ENCODE results near the gene LRP1B. TPM values are rescaled to one million over a fixed set of nuclear protein-coding genes. Genes with fewer than 3 reads are reported as not detected.

LRP1B gene
- total and polyA plus RNA-seq, 2 of the 8 experiments (the other 6 are each of a cell fraction or from before 2014, with no cell fraction given) = 0.03 TPM; not detected in 1

GRCh38 chr2:140657657-140658056 is 1473.2 kb downstream of the LRP1B start:
- no peaks in the 10 kb centered on the region for H3K23me2 ChIP-seq (ENCODE audit: low read depth, low read length)
- H3K4ac ChIP-seq (replicated peaks; ENCODE audit: insufficient read length, low read depth, low read length) = no peak overlapping the region
- no peak overlapping the region for H4K5ac ChIP-seq (ENCODE audit: insufficient read length, low read depth, low read length)
- no peak overlapping the region for H4K8ac ChIP-seq (ENCODE audit: extremely low read depth, insufficient read depth, low read length)
- H3K56ac ChIP-seq (replicated peaks; ENCODE audit: insufficient read length, low read depth, low read length) = no peak overlapping the region
- H3K4me3 ChIP-seq (ENCODE audit: extremely low read depth in 1 of 4, insufficient read depth in 2 of 4, low read depth in 3 of 4, low read length in 4 of 4) = no peak overlapping the region
- no peaks in the 10 kb centered on the region for H3K79me1 ChIP-seq (ENCODE audit: low read depth, low read length)
- no peak overlapping the region for H3K18ac ChIP-seq (ENCODE audit: extremely low read depth, low read length)
- 93% methylated on average over 2 of the region's 2 CpGs; no CpG with 5 or more reads in 1 of the 2 experiments for WGBS, 2 experiments (ENCODE audit: extremely low coverage in 1 of 2, insufficient coverage in 1 of 2, insufficient read length in 1 of 2, insufficient replicate concordance in 2 of 2, low coverage in 1 of 2, low lambda C conversion rate in 2 of 2, missing lambda C conversion rate in 1 of 2)
- H2BK15ac ChIP-seq (ENCODE audit: low read length) = no peak overlapping the region
- FAIRE-seq = no peak
- no peak overlapping the region for H3K27ac ChIP-seq (ENCODE audit: low read depth, low read length)
- H2BK20ac ChIP-seq (ENCODE audit: low read length) = no peak overlapping the region
- POLR2A ChIA-PET (ENCODE audit: partially characterized antibody) = no interaction called here
- no peak for DNase-seq (ENCODE audit: low read depth in 1 of 2, low spot score in 2 of 2)
- no peak overlapping the region for H2BK5ac ChIP-seq (ENCODE audit: low read depth, low read length)
- H2AK5ac ChIP-seq (ENCODE audit: low read depth, low read length) = no peak overlapping the region
- H3K27me3 ChIP-seq (replicated peaks in 1 of 4; ENCODE audit: control insufficient read depth in 3 of 4, extremely low read depth in 1 of 4, insufficient read depth in 3 of 4, low read length in 3 of 4) = no peaks in the 10 kb centered on the region
- H3K23ac ChIP-seq (ENCODE audit: insufficient read length) = no peak overlapping the region
- no peak overlapping the region for H2BK120ac ChIP-seq (replicated peaks; ENCODE audit: low read depth, low read length)
- no peak overlapping the region for H2AFZ ChIP-seq (ENCODE audit: low read length)
- H3K36me3 ChIP-seq (ENCODE audit: control insufficient read depth in 2 of 4, insufficient read depth in 4 of 4, low read length in 3 of 4) = no peaks in the 10 kb centered on the region
- no peak overlapping the region for H3K4me2 ChIP-seq (ENCODE audit: insufficient read depth in 1 of 2, low read depth in 2 of 2, low read length in 2 of 2)
- no peak overlapping the region for H4K91ac ChIP-seq (replicated peaks; ENCODE audit: insufficient read length, low read length)
- H2BK12ac ChIP-seq (ENCODE audit: low read depth, low read length) = no peak overlapping the region
- no peaks in the 10 kb centered on the region for H3K4me1 ChIP-seq (replicated peaks in 1 of 4; ENCODE audit: control insufficient read depth in 3 of 4, insufficient read depth in 4 of 4, low read length in 3 of 4)
- no peaks in the 10 kb centered on the region for H3K79me2 ChIP-seq (ENCODE audit: control insufficient read depth in 1 of 2, insufficient read depth in 2 of 2, low read length in 2 of 2)
- CTCF ChIA-PET (ENCODE audit: partially characterized antibody) = no interaction called here
- H3K14ac ChIP-seq (ENCODE audit: insufficient read length) = no peak overlapping the region
- no peak overlapping the region for H3K9ac ChIP-seq (replicated peaks in 1 of 4; ENCODE audit: extremely low read depth in 1 of 4, low read depth in 3 of 4, low read length in 3 of 4)
- no peaks in the 10 kb centered on the region for H3K9me3 ChIP-seq (ENCODE audit: insufficient read depth in 2 of 2, low read depth in 1 of 2, low read length in 1 of 2)
- no peaks in the 10 kb centered on the region for H4K20me1 ChIP-seq (replicated peaks in 1 of 2; ENCODE audit: control insufficient read depth in 1 of 2, insufficient read depth in 2 of 2, low read length in 2 of 2)
- no peak for TF ChIP-seq KDM1A (IDR thresholded peaks at IDR 0.05; ENCODE audit: borderline replicate concordance, low read length)
- TF ChIP-seq SIN3A (conservative IDR thresholded peaks at IDR 0.05 in 1 of 2, IDR thresholded peaks at IDR 0.05 in 1 of 2; ENCODE audit: low read depth in 1 of 2, low read length in 2 of 2) = no peak

Measured in H1 (cell line).